Lower lobe of right lung (tissue), 2 donors: ENCODE results near the gene LOXL4. TPM values are rescaled to one million over a fixed set of nuclear protein-coding genes. Genes with fewer than 3 reads are reported as not detected.

ENCODE experiments used
- ATAC-seq, 2 donors: fragments of 200-7000 bp; cut with Tn5 transposase; one replicate each; pipeline ENCODE4 v1.9.1; 2020 to 2022; ENCODE audit warnings: mild to moderate bottlenecking in 2 of 2, moderate library complexity in 2 of 2
- DNase-seq: peaks from one replicate; pipeline ENCODE4 v3.0.0-alpha.2; 2020
- H3K27ac ChIP-seq: fragments of 200-600 bp; one replicate; pipeline ENCODE4 v1.8.0; 2022
- H3K27me3 ChIP-seq: fragments of 200-600 bp; one replicate; pipeline ENCODE4 v1.8.0; 2022; ENCODE audit warnings: low read depth
- H3K36me3 ChIP-seq: fragments of 200-600 bp; one replicate; pipeline ENCODE4 v1.8.0; 2022; ENCODE audit warnings: mild to moderate bottlenecking
- H3K4me1 ChIP-seq: fragments of 200-600 bp; one replicate; pipeline ENCODE4 v1.8.0; 2022
- H3K4me3 ChIP-seq: fragments of 200-600 bp; one replicate; pipeline ENCODE4 v1.8.0; 2022; ENCODE audit warnings: mild to moderate bottlenecking
- H3K9me3 ChIP-seq: fragments of 200-600 bp; one replicate; pipeline ENCODE4 v1.8.0; 2022
- CTCF ChIP-seq: fragments of 200-600 bp; IDR thresholded peaks from one replicate; pipeline ENCODE4 v1.8.0; 2022; ENCODE audit warnings: antibody characterized with exemption, mild to moderate bottlenecking
- intact Hi-C: fragments of 100-400 bp; cut with DNase I; formaldehyde crosslinking; loops from one replicate; pipeline ENCODE4 v1.11.0; 2022
- total RNA-seq: library from RNA; stranded (reverse); fragmentation: NEBNext Ultra II Directional; extraction: Animal tissue kit (Norgen Biotek cat#: 25700); gene quantifications from one replicate; pipeline ENCODE4 v1.2.1, GENCODE V29; 2021
- donor health status: DM: no; HTN: yes; CAD: no; lungs with severe emphysema.

Gene LOXL4
- total RNA-seq, 1 donor from 2014 or later = 4.5 TPM

GRCh38 chr10:98209441-98209840 is 58.6 kb downstream of the LOXL4 start:
- TF ChIP-seq CTCF = no peak
- intact Hi-C loops = no loop called here
- DNase-seq (no peak), ATAC-seq (no peak)
- Histone ChIP-seq H3K27me3 (no peaks in the 10 kb centered on the region), H3K4me3 (no peak overlapping the region), H3K9me3 (no peaks in the 10 kb centered on the region), H3K27ac (no peak overlapping the region), H3K4me1 (no peaks in the 10 kb centered on the region), H3K36me3 (peaks cover 24% of the 10 kb centered on the region)

GRCh38 chr10:98208925-98209324 is 59.1 kb downstream of the LOXL4 start:
- Histone ChIP-seq H3K4me3 (no peak overlapping the region), H3K27ac (no peak overlapping the region), H3K9me3 (no peaks in the 10 kb centered on the region), H3K27me3 (no peaks in the 10 kb centered on the region), H3K36me3 (peaks cover 24% of the 10 kb centered on the region), H3K4me1 (no peaks in the 10 kb centered on the region)
- TF ChIP-seq CTCF = no peak
- ATAC-seq (no peak), DNase-seq (no peak)
- intact Hi-C loops = no loop called here

GRCh38 chr10:98205351-98205750 is 62.6 kb downstream of the LOXL4 start:
- Histone ChIP-seq H3K9me3 (no peaks in the 10 kb centered on the region), H3K27ac (no peak overlapping the region), H3K36me3 (peaks cover 24% of the 10 kb centered on the region), H3K27me3 (no peaks in the 10 kb centered on the region), H3K4me3 (no peak overlapping the region), H3K4me1 (no peaks in the 10 kb centered on the region)
- ATAC-seq (no peak), DNase-seq (no peak)
- no peak for TF ChIP-seq CTCF
- intact Hi-C loops = no loop called here

- Histone ChIP-seq H3K27ac (no peak overlapping the region), H3K4me3 (no peak overlapping the region), H3K36me3 (no peaks in the 10 kb centered on the region), H3K4me1 (peaks cover 4% of the 10 kb centered on the region), H3K9me3 (no peaks in the 10 kb centered on the region), H3K27me3 (no peaks in the 10 kb centered on the region)
- intact Hi-C loops = no loop called here
- TF ChIP-seq CTCF = no peak
- ATAC-seq (no peak), DNase-seq (no peak)
These were observed 65.6 kb downstream of the LOXL4 start for GRCh38 chr10:98202378-98202777.

- DNase-seq = no peak
- no peaks in the 10 kb centered on the region for H3K27me3 ChIP-seq
- intact Hi-C loops = no loop called here
- no peaks in the 10 kb centered on the region for H3K9me3 ChIP-seq
- H3K4me3 ChIP-seq = no peak overlapping the region
- H3K36me3 ChIP-seq = no peaks in the 10 kb centered on the region
- TF ChIP-seq CTCF = no peak
- no peak overlapping the region for H3K27ac ChIP-seq
- ATAC-seq = no peak
- H3K4me1 ChIP-seq = peaks cover 9% of the 10 kb centered on the region
These were observed 66.2 kb downstream of the LOXL4 start for GRCh38 chr10:98201760-98202159.

Other genes with a start within 250 kb of the LOXL4 start
- gene CRTAC1, start 237.6 kb downstream of the LOXL4 start, total RNA-seq = 123 TPM
- gene R3HCC1L, start 133.5 kb downstream of the LOXL4 start, total RNA-seq = 14.4 TPM
- 17.8 TPM for gene PYROXD2, start 147.0 kb upstream of the LOXL4 start, total RNA-seq
- 86.3 TPM for gene HPS1, start 178.7 kb upstream of the LOXL4 start, total RNA-seq